Adrenal gland (tissue), 5 donors: ENCODE data around the gene LPIN1.

Source experiments
- CTCF ChIP-seq, 6 experiments: fragments of 450-650 bp in 4 of 6; fragments of 200-600 bp in 2 of 6; sonication (generic) in 1 of 6; IDR thresholded peaks; 1 replicate in 5 of 6; 2 replicates in 1 of 6; pipeline versions ENCODE4 v1.5.1 to v1.8.0; 2016 to 2021; ENCODE audit warnings: antibody characterized with exemption in 6 of 6, mild to moderate bottlenecking in 2 of 6, moderate library complexity in 1 of 6
- POLR2A ChIP-seq, 2 donors: fragments of 450-650 bp; IDR thresholded peaks; one replicate each; pipeline ENCODE4 v1.6.1; 2017; ENCODE audit warnings: antibody characterized with exemption in 2 of 2, mild to moderate bottlenecking in 2 of 2, moderate library complexity in 1 of 2
- donor health status: DM: no; HTN: no; CAD: no.

GRCh38 chr2:11862049-11862448, 115.6 kb downstream of the LPIN1 start:
- TF ChIP-seq CTCF (IDR thresholded peaks at IDR 0.05) (no peak), POLR2A (IDR thresholded peaks at IDR 0.05) (no peak)
